AML-193 (cell line): ENCODE measurements around the gene SKIC2.
"Not testable (repeated sequence)": the region's sequence is repeated elsewhere in the genome, so short reads cannot be mapped to it uniquely, and the experiment has no call there.

Experiments used
- DNase-seq, 2 experiments: peaks; one replicate each; lab custom pipeline; 2025; lab: John Stamatoyannopoulos, UW

The SKIC2 gene

DNA sequence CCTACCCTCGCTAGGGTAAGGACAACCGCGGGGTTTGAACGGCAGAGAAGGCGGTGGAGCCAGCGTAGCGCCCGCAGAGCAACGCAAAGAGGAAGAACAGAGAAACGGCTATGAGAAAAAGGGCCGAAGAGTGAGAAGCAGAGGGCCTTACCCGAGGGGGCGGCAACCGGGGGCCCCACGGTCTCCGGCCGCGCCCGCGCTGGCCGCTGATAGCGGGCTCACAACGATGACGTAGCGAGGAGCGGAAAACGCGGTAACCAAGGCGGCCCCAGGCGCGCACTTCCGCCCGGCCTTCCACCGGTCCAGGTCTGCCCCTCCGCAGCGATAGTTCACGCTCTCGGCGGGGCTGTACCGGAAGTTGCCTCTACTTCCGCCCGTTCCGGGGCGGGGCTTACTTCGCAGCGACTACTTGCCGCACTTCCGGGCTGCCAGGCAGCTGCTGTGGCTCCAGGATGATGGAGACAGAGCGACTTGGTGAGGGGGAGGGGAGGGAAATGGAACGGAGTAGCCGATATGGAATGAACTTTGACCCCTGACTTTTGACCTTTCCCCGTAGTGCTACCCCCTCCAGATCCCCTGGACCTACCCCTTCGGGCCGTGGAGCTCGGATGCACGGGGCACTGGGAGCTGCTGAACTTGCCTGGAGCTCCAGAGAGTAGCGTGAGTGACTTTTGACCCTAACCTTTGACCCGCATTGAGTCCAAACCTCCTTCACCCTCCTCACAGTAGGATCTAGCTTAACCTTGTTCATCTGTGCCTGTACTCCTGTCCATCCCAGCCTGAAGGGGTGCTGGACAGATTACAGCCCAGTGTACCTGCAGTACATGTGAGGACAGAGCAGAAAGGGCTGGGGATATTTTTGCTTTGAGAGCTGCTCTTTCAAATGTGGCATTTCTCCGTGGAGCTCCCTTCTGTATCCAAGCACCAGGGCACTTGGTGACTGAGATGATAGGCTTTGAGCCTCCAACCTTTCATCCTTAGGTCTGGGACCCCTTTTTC lies at the start of gene SKIC2, which contains the start of gene NELFE:
TSS of gene SKIC2 (plus strand) at position 435 of the 999 bp plus-strand sequence. CDS start at position 453, 18 bp downstream.
TSS of gene NELFE (minus strand) at position 231 of the 999 bp plus-strand sequence. CDS start 525 bp downstream, outside the sequence.
- peak; percentile 99 for DNase-seq

DNA sequence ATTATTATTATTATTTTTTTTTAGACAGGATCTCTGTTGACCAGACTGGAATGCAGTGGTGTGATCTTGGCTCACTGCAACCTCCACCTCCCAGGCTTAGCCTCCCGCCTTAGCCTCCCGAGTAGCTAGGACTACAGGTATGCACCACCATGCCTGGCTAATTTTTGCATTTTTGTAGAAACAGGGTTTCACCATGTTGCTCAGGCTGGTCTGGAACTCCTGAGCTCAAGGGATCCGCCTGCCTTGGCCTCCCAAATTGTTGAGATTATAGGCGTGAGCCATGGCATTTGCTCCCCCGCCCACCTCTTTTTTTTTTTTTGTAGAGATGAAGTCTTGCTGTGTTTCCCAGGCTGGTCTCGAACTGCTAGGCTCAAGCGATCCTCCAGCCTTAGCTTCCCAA lies 49.7 kb upstream of the SKIC2 start:
- not testable (repeated sequence) for DNase-seq

DNA sequence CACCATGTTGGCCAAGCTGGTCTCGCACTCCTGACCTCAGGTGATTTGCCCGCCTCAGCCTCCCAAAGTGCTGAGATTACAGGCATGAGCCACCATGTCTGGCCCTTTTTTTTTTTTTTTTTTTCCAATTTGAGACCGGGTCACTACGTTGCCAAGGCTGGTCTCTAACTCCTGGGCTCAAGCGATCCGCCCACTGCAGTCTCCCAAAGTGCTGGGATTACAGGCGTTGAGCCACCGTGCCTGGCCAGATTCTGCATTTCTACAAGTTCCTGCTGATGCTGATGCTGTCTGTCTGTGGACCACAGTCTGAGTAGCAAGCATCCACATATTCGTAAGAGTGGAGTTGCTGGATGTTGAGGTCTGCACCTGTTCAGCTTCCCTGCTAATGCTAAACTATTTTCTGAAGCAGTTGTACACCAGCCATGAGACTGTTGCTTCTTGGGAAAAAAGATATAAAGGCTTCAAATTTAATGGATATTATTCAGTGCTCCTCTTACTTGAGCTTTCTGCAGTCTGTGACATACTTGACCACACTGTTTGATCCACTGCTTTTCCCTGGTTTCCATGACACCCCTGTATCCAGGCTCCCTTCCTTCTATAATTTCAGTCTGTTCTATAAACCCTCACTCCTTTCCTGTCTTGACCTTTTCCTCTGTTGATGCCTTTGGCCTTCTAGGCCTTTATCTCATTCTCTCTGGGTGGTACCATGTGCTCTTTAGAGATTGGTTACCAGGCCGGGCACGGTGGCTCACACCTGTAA lies 47.0 kb upstream of the SKIC2 start:
- no peak for DNase-seq

DNA sequence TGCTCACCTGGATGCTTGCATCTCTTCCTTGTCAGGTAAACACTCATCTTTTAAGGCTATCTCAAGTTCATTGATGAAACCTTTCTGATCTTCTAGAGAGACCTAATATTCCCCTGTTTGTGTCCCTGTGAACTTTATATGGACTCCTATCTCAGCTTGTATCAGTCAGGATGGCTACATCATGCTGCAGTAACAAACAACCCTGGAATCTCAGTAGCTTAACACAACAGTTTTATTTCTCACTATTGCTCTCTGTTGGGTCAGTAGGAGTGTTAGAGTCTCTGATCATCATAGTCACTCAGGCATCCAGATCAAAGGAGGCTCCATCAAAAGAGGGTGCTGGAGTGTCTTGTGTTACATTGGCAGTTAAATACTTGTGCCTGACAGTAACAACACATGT lies 43.6 kb upstream of the SKIC2 start:
- no peak for DNase-seq

DNA sequence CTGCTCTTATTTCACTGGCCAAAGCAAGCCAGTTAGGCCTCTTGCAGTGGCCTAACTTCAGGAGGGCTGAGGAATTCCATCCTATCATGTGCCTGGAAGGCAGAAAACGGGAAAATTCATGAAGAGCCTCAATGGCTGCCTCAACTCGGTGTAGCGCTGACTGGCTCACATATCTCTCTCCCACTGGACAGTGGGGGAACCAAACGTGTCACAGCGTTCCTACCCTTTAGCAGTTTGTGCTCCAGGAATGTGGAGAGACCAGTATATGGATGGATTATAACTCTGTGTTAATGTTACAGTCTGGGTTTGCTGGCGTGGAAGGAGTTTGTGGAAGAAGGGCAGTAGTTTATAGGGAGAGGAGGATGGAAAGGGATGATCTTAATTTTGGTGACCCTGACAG lies 43.2 kb upstream of the SKIC2 start:
- DNase-seq: no peak

DNA sequence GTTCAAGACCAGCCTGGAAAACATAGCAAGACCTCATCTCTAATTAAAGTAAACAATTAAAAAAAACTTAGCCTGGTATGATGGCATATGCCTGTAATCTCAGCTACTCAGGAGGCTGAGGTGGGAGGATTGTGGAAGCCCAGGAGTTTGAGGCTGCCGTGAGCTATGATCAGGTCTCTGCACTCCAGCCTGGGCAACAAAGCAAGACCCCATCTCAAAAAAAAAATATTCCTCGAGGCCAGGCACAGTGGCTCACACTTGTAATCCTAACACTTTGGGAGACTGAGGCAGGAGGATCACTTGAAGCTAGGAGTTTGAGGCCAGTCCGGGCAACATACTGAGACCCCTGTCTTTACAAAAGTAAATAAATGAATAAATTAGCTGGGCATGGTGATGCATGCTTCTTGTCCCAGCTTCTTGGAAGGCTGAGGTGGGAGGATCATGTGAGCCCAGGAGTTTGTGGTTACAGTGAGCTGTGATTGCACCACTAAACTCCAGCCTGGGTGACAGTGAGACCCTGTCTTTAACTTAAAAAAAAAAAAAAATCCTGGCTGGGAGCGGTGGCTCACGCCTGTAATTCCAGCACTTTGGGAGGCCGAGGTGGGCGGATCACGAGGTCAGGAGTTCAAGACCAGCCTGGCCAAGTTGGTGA lies 40.8 kb upstream of the SKIC2 start:
- DNase-seq: no peak

DNA sequence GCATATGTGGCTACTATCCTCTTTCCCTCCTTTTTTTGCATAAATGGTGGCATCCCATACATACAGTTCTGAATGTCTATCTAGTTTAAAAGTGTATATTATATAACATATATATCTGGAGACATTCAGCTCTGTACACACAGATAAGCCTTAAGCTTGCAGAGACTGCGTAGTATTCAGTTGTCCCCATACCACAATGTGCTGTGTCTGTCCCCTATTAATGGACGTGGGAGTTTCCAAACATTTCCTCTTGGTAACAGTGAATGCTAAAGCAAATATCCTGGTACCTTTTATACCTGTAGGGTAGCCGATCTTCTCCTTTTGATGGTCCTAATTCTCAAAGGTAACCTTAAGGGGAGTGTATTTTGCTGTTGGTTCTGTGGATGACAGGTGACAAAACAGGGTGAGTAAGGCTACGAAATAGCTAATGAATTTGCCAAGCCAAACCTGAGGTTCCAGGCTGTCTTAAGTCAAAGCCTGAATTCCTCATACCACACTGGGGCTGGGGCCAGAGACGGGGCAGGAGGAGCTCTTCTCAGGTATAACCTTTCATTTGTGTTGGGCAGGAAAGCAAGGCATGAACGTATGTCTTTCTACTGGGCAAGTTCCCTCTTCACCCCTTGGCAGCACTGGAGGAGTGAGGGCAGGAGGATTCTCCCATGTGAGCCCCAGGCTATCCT lies 39.2 kb upstream of the SKIC2 start:
- no peak for DNase-seq

DNA sequence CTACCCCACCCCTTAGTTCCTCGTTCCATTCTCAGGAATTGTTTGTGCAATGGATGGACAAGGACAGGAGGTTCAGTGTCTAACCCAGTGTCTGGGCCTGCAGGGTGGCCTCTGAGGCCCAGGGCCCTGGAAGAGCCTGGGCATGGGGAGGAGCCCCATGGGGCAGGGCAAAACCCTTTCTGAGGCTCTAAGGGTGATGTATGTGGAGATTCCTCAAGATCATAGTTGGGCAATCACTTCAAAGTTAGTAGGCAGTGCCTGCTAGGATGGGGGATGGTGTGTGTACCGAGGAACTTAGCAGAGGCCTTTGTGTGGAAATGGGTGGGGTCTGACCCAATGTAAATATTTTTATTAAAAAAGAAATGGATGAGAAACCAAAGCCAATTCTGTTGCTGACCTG lies 38.2 kb upstream of the SKIC2 start:
- peak; percentile 24 to 35 for DNase-seq

DNA sequence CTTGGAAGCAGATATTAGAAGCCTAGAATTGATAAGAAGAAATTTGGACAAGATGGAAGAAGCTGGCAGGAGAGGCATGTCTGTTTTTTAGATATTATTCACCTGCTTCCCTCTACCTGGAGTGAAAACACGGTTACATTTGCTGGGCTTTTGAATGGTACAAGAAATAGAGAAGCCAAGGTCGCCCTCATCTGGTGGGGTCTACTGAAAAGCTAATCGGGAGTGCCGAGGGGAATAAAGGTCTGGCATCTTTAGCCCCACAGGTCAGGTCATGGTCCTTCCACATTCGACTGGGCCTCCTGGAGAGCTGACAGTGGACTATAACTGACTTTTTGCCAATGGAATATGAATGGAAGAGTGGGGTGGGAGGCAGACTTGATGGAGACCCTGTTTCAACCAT lies 36.0 kb upstream of the SKIC2 start:
- DNase-seq: peak; percentile 31 to 57

DNA sequence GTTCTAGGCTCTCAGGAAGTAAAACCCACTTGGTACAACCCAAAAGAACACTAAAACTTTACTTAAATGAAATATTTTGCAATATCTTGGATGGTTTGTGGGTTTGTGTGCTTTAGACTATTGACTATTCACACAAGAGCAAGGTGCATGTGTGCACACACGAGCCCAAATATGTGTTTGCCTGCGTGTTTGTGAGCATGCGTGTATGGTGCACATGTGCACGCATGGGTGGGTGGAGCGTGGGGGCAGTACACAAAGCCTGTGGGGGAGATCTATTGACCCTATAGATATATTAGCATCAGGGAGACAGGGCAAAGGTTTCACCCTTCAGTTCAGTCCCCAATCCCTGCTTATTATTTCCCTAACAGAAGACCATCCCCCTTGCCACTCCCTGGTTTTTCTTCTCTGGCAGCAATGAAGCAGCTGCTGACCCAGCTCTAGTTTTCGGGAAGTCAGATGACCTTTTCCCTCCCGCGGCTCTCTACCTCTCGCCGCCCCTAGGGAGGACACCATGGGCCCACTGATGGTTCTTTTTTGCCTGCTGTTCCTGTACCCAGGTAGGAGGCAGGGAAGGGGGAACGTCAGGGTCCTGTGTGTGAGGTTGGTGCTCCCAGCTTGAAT lies 31.6 kb upstream of the SKIC2 start, which contains the start of gene C2:
TSS of gene C2 (plus strand) at position 476 of the 621 bp plus-strand sequence. CDS start at position 512, 36 bp downstream.
- DNase-seq: no peak

DNA sequence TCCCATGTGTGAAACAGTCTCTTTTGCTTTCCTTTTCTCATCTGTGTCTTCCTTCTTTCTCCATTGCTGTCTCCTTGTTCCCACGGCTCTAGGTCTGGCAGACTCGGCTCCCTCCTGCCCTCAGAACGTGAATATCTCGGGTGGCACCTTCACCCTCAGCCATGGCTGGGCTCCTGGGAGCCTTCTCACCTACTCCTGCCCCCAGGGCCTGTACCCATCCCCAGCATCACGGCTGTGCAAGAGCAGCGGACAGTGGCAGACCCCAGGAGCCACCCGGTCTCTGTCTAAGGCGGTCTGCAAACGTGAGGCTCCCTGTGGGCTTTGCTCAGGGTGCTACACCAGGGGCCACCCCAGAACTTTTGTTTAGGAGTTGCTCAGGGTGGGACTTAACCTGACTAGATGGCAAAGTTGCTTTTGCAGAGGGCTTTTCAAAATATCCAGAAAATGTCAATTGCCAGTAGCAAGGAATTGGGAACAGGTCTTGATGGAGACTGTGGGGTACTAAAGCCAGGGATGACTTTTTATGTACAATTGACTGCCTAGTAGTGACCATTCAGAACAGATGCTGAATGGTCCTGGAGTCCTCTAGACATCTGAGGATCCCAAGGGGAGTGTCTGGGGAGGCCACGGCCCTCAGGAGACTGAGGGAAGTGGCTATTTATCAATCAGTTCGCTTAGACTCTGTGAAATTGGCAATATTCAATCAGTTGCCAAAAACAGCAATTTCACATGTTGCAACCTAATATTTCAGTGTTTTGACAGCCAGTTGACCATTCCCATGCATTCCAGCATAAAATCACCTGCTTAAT lies 30.9 kb upstream of the SKIC2 start:
- no peak for DNase-seq

DNA sequence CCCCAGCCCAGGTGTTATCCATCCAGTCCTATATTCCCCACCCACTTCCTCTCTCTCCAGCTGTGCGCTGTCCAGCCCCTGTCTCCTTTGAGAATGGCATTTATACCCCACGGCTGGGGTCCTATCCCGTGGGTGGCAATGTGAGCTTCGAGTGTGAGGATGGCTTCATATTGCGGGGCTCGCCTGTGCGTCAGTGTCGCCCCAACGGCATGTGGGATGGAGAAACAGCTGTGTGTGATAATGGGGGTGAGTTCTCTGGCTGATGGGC lies 30.4 kb upstream of the SKIC2 start:
- no peak for DNase-seq

DNA sequence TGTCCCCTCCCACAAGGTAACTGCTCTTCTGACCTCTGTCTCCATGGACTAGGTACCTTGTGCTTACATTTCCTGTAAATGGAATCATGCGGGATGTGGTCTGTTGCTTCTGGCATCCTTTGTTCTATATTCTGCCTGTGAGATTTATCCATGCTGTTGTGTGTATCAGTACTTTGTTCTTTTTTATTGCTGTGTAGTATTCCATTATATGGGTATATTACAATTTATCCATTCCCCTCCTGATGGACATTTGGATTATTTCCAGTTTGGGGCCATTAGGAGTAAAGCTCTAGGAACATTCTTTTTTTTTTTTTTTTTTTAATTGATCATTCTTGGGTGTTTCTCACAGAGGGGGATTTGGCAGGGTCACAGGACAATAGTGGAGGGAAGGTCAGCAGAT lies 28.0 kb upstream of the SKIC2 start:
- DNase-seq: no peak

DNA sequence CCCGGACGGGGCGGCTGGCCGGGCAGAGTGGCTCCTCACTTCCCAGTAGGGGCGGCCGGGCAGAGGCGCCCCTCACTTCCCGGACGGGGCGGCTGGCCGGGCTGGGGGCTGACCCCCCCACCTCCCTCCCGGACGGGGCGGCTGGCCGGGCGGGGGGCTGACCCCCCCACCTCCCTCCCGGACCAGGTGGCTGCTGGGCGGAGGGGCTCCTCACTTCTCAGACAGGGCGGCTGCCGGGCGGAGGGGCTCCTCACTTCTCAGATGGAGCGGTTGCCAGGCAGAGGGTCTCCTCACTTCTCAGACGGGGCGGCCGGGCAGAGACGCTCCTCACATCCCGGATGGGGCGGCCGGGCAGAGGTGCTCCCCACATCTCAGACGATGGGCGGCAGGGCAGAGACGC lies 26.8 kb upstream of the SKIC2 start:
- not testable (repeated sequence) for DNase-seq

DNA sequence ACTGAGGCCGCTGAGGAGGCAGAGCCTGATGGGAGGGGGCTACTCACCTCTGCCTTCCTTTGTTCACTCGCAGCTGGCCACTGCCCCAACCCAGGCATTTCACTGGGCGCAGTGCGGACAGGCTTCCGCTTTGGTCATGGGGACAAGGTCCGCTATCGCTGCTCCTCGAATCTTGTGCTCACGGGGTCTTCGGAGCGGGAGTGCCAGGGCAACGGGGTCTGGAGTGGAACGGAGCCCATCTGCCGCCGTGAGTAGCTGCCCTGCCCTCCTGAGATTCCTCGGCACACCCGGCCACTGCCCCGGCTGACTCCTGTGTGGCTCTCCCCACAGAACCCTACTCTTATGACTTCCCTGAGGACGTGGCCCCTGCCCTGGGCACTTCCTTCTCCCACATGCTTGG lies 25.4 kb upstream of the SKIC2 start:
- DNase-seq: no peak

DNA sequence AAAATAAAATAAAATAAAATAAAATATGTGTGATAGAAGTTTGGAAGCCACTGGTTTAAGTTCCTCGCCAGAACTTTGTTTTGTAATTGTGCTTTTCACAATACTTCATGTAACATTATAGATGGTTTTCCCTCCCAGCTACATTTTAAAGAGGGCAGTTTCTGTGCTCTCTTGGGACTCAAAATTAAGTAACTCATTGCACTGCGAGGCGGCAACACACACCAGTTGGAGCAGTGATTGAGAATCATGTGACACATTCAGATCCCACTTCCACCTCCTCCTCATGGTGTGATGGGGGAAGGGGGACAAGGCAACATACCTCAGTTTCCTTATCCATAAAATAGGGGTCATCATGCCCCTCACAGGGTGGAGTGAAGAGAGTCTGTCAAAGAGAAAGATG lies 24.0 kb upstream of the SKIC2 start:
- no peak for DNase-seq

DNA sequence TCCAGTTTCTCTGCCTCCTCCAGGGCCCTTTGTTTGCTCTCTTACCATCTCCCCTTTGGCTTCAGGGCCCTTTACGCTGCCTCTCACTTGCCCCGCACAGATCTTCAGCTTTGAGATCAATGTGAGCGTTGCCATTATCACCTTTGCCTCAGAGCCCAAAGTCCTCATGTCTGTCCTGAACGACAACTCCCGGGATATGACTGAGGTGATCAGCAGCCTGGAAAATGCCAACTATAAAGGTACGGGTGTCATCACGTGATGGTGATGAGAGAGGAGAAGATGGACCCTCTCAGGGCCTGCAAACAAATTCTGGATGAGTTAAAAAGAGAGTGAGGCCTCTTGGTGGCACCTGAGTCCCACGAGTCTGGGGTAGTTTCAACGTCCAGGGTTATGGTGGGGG lies 23.2 kb upstream of the SKIC2 start:
- DNase-seq: no peak

DNA sequence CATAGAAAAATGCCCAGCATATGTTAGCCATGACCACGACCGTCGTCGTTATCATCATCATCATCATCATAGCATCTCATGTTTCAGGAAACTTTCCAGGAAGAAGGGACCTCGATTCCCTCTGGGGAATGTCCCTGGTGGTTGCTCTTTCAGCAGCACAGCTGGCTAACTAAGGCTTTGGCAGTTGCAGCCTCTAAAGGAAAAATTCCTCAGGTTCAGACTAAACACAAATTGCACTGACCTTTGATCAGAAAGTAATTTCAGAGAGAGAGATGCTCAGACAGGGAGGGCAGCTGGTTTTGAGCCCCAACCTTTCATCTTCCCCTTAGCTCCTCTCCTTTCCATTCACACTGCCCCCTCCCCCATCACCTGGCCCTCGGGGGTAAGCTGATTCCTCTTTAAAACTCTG lies 18.7 kb upstream of the SKIC2 start:
- DNase-seq: no peak

DNA sequence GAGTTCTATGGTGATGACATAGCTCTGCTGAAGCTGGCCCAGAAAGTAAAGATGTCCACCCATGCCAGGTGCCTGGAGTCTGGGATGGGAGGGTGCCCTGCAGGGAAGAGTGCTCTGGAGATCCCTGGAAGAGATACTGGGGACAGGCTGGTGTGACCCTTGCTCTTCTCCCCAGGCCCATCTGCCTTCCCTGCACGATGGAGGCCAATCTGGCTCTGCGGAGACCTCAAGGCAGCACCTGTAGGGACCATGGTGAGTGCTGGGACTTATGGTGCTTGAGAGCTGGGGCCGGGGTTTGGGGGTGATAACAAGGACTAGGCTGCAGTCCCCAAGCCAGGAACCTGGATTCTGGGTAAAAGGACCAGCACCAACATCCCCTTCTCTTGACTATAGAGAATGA lies 15.2 kb upstream of the SKIC2 start:
- no peak for DNase-seq

DNA sequence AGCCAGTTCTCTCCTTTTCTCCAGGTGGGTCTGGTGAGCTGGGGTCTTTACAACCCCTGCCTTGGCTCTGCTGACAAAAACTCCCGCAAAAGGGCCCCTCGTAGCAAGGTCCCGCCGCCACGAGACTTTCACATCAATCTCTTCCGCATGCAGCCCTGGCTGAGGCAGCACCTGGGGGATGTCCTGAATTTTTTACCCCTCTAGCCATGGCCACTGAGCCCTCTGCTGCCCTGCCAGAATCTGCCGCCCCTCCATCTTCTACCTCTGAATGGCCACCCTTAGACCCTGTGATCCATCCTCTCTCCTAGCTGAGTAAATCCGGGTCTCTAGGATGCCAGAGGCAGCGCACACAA lies 13.8 kb upstream of the SKIC2 start:
- no peak for DNase-seq
